OCI-LY7 (cell line): ENCODE measurements around the gene PHF19. TPM values are rescaled to one million over a fixed set of nuclear protein-coding genes. Genes with fewer than 3 reads are reported as not detected.

Experiments used
- BruUV-seq: library from RNA; stranded (reverse); fragments of 400-500 nt; replicated peaks from 2 replicates; lab custom pipeline; 2021; lab: Mats Ljungman, UMichigan
- CTCF ChIA-PET: fragments of 300-600 bp; sonication (Branson Sonifier 250); formaldehyde crosslinking; loops from one replicate; lab custom pipeline; 2022; ENCODE audit warnings: antibody characterized with exemption; ENCODE audit not compliant: unreplicated experiment; lab: Charles Lee
- POLR2A ChIA-PET: fragments of 300-600 bp; sonication (Branson Sonifier 250); formaldehyde crosslinking; loops from one replicate; lab custom pipeline; 2022; ENCODE audit warnings: antibody characterized with exemption; lab: Charles Lee
- DNase-seq: peaks from one replicate; pipeline ENCODE4 v3.0.0-alpha.2; 2015; ENCODE audit warnings: low spot score
- H2AFZ ChIP-seq: fragments of 200-600 bp; sonication (generic), shearing (Covaris generic); 2 replicates; pipeline ENCODE4 v1.6.1; 2014; ENCODE audit warnings: mild to moderate bottlenecking, antibody characterized with exemption, low read length, moderate library complexity
- H3K27ac ChIP-seq: fragments of 200-600 bp; sonication (generic); 2 replicates; pipeline ENCODE4 v1.5.1; 2014; ENCODE audit warnings: mixed run types, low read depth, mild to moderate bottlenecking, moderate library complexity, low read length, inconsistent platforms; ENCODE audit not compliant: poor library complexity, severe bottlenecking
- H3K36me3 ChIP-seq: fragments of 200-600 bp; sonication (generic); 2 replicates; pipeline ENCODE4 v1.6.1; 2014; ENCODE audit warnings: mild to moderate bottlenecking, antibody characterized with exemption, low read length, moderate library complexity, mixed read lengths; ENCODE audit not compliant: insufficient read depth
- H3K4me1 ChIP-seq: fragments of 200-600 bp; sonication (generic); 2 replicates; pipeline ENCODE4 v1.5.1; 2014; ENCODE audit warnings: mild to moderate bottlenecking, low read length; ENCODE audit not compliant: insufficient read depth, poor library complexity, severe bottlenecking
- H3K4me2 ChIP-seq: fragments of 200-600 bp; sonication (generic); 2 replicates; pipeline ENCODE4 v1.6.1; 2014; ENCODE audit warnings: mild to moderate bottlenecking, low read length
- H3K4me3 ChIP-seq: fragments of 200-600 bp; sonication (generic); 2 replicates; pipeline ENCODE4 v1.5.1; 2014; ENCODE audit warnings: mild to moderate bottlenecking, low read depth, low read length; ENCODE audit not compliant: poor library complexity, severe bottlenecking
- H3K79me2 ChIP-seq: fragments of 200-600 bp; sonication (generic); 2 replicates; pipeline ENCODE4 v1.6.1; 2016; ENCODE audit warnings: low read depth, mild to moderate bottlenecking, low read length, moderate library complexity, mixed read lengths; ENCODE audit not compliant: insufficient read depth
- H3K9me2 ChIP-seq: fragments of 200-600 bp; sonication (generic); 2 replicates; pipeline ENCODE4 v1.6.1; 2016; ENCODE audit warnings: mild to moderate bottlenecking, low read length, mixed read lengths; ENCODE audit not compliant: insufficient read depth
- H3K9me3 ChIP-seq: fragments of 200-600 bp; sonication (generic); 2 replicates; pipeline ENCODE4 v1.6.1; 2014; ENCODE audit warnings: mild to moderate bottlenecking, mixed run types, low read length, mixed read lengths
- H4K20me1 ChIP-seq: fragments of 200-600 bp; sonication (generic); 2 replicates; pipeline ENCODE4 v1.6.1; 2014; ENCODE audit warnings: mild to moderate bottlenecking, antibody characterized with exemption, low read length, moderate library complexity, mixed read lengths; ENCODE audit not compliant: insufficient read depth
- CTCF ChIP-seq: fragments of 200-600 bp; sonication (generic); conservative IDR thresholded peaks from 2 replicates; pipeline ENCODE4 v1.5.1; 2014; ENCODE audit warnings: mild to moderate bottlenecking, antibody characterized with exemption, low read length, moderate library complexity, mixed read lengths
- EZH2phosphoT487 ChIP-seq: fragments of 200-600 bp; sonication (generic); IDR thresholded peaks from 2 replicates; pipeline ENCODE4 v1.6.1; 2018; ENCODE audit warnings: low read depth, borderline replicate concordance, mild to moderate bottlenecking, mixed run types, antibody characterized with exemption, low read length, moderate library complexity, mixed read lengths
- intact Hi-C: fragments of 100-400 bp; cut with micrococcal nuclease; formaldehyde crosslinking; loops from one replicate; pipeline ENCODE4 v1.10.0; 2022; ENCODE audit not compliant: unreplicated experiment
- total RNA-seq, 2 experiments: library from RNA; depleted of rRNA in 1 of 2; stranded (reverse); fragments of >200 nt in 1 of 2; shearing (Covaris generic) in 1 of 2; gene quantifications; 2 replicates each; pipeline ENCODE4 v1.2.3, GENCODE V29; 2014 to 2022

The PHF19 gene
- total RNA-seq, 2 experiments from 2014 or later = 102 to 214 TPM

DNA sequence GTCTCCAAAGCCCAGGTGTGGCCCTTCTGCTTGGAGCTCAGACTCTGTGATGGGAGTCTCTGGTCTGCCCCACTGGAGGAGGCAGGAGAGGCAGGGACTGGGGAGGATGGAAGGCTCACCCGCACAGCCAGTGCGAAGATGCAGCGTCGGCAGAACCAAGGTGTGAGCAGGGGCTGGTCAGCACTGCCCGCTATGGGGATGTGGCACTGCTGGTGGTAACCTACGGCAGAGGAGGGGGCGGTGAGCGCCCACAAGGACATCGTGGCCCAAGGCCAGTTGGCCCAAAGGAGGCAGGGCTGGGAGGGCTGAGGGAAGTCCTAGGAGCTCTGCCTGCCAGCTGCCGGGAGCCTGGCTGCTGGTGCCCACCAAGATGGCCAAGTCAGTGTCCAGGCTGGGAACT lies 7.3 kb downstream of the PHF19 start:
- no peak for TF ChIP-seq CTCF
- no peak for DNase-seq

GRCh38 chr9:120869360-120869687 lies 7.7 kb downstream of the PHF19 start:
- H3K79me2 ChIP-seq = peaks cover 6% of the 10 kb centered on the region; the same call in 1 of the 2 replicates
- H3K9me3 ChIP-seq = no peaks in the 10 kb centered on the region
- H3K36me3 ChIP-seq = peaks cover 91% of the 10 kb centered on the region
- H3K27ac ChIP-seq = peak overlapping the region; percentile 16
- ChIA-PET CTCF (interaction anchor here (0.9 to 1.4 kb wide), 3 partner anchors 13 to 112 kb away, joined by 3 to 5 read pairs (median 3); no protein-coding TSS in a partner anchor), POLR2A (interaction anchor here (0.8 kb wide), 1 partner anchor 206 kb away, joined by 3 read pairs; no protein-coding TSS in a partner anchor)
- H3K4me1 ChIP-seq = peaks cover 38% of the 10 kb centered on the region
- peak; percentile 29; the same call in 1 of the 2 replicates for TF ChIP-seq CTCF
- TF ChIP-seq EZH2phosphoT487 = no peak
- H3K4me3 ChIP-seq = peak overlapping the region; percentile 57
- no peak for DNase-seq
- intact Hi-C loops = loop anchor here (1.0 kb wide), 1 partner anchor 67 kb away; no protein-coding TSS in a partner anchor
- H2AFZ ChIP-seq = no peak overlapping the region
- BruUV-seq = no TSS peak
- H3K4me2 ChIP-seq = peak overlapping the region; percentile 67
- no peaks in the 10 kb centered on the region for H4K20me1 ChIP-seq
- no peaks in the 10 kb centered on the region for H3K9me2 ChIP-seq

More for the DNA sequence above, 7.3 kb downstream of the PHF19 start:
- ChIA-PET POLR2A (interaction anchor here (0.6 to 0.8 kb wide), 2 partner anchors 24 to 206 kb away, joined by 3 read pairs; no protein-coding TSS in a partner anchor), CTCF (interaction anchor here (1.4 kb wide), 1 partner anchor 17 kb away, joined by 5 read pairs; no protein-coding TSS in a partner anchor)
- no TSS peak for BruUV-seq
- Histone ChIP-seq H3K9me3 (no peaks in the 10 kb centered on the region), H3K4me2 (peak overlapping the region; percentile 67), H4K20me1 (no peaks in the 10 kb centered on the region), H3K27ac (peak overlapping the region; percentile 16), H3K9me2 (no peaks in the 10 kb centered on the region), H3K4me3 (no peak overlapping the region), H3K4me1 (peaks cover 42% of the 10 kb centered on the region), H3K79me2 (peaks cover 10% of the 10 kb centered on the region; the same call in 1 of the 2 replicates), H3K36me3 (peaks cover 93% of the 10 kb centered on the region), H2AFZ (no peak overlapping the region)
- intact Hi-C loops = loop anchor here (1.0 kb wide), 1 partner anchor 67 kb away; no protein-coding TSS in a partner anchor

GRCh38 chr9:120868676-120869359 lies 8.2 kb downstream of the PHF19 start:
- H4K20me1 ChIP-seq = no peaks in the 10 kb centered on the region
- peak overlapping the region; percentile 57 for H3K4me3 ChIP-seq
- BruUV-seq = no TSS peak
- peaks cover under 1% of the 10 kb centered on the region; the same call in 1 of the 2 replicates for H3K79me2 ChIP-seq
- CTCF ChIA-PET = interaction anchor here (0.9 to 1.4 kb wide), 4 partner anchors 14 to 112 kb away, joined by 3 to 5 read pairs (median 4); no protein-coding TSS in a partner anchor
- TF ChIP-seq EZH2phosphoT487 = no peak
- TF ChIP-seq CTCF = peak; percentile 81
- no peak overlapping the region for H2AFZ ChIP-seq
- H3K9me3 ChIP-seq = no peaks in the 10 kb centered on the region
- H3K27ac ChIP-seq = peak overlapping the region; percentile 17
- no peaks in the 10 kb centered on the region for H3K9me2 ChIP-seq
- POLR2A ChIA-PET = interaction anchor here (0.6 to 1.2 kb wide), 4 partner anchors 44 to 207 kb away, joined by 3 to 6 read pairs (median 3); partner anchors contain the start of gene FBXW2
- H3K36me3 ChIP-seq = peaks cover 91% of the 10 kb centered on the region
- intact Hi-C loops = loop anchor here (1.0 kb wide), 2 partner anchors 26 to 67 kb away; no protein-coding TSS in a partner anchor
- peaks cover 32% of the 10 kb centered on the region for H3K4me1 ChIP-seq
- peak overlapping the region; percentile 70 for H3K4me2 ChIP-seq
- peak; percentile 95 for DNase-seq
